ENCODE results near the gene ACADVL.

Gene ACADVL

DNA sequence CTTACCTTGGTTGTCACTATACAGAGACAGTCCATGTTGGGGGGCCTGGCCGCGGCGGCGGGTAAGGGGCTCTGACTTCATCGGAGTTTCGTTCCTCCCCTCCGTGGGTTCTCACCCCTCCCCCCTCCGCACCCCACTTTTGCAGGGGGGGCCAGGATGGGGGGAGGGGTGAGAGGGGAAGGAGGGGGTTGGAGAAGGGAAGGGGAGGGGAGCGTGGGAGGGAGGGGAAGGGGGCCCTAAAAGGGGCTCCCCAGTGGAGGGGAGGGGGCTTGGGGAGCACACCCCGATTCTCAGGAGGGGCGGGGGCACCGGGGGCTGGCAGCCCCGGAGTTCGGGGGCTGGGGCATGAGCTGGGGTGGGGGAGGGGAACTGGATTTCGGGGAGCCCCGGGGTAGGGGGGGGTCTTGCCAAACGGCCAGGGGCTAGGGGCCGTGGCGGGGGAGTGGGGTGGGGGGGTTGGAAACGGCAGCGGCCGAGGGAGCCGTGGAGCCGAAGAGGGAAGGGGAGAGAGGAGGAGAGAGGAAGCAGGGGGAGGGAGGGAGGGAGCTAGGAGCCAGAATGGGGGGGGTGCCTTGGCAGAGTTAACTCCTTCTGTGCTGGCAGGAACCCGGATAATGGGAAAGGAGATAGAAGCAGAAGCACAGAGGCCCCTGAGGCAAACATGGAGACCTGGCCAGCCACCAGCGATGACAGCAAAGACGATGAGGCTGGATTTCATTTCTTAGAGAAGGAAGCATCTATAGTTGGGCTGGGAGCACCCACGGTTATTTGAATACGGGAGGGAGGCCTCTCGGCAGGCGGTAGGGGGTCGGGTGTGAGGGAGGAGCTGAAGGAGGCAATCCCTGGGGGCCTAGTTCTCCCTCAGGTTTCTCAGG lies 2.4 kb upstream of the ACADVL start:
- peak; percentile 87 for DNase-seq

DNA sequence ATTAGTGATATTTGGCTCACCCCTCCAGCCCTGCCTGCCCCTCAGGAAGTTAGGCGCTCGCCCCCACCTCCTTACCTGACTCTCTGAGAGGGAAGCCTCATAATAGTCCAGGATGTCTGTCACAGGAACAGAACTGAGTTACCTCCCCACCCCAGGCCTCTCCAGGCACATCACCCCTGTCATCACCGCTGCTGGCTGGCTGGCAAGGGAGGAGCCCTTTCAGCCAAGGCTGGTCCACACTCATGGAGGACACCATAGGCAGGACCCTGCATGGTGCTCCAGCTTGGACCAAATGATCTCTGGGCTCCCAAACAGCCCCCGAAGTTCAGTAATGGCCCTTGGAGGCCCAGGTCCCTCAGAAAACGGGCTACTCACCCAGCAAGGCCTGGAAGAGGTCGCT lies 1.6 kb upstream of the ACADVL start:
- no peak for DNase-seq

DNA sequence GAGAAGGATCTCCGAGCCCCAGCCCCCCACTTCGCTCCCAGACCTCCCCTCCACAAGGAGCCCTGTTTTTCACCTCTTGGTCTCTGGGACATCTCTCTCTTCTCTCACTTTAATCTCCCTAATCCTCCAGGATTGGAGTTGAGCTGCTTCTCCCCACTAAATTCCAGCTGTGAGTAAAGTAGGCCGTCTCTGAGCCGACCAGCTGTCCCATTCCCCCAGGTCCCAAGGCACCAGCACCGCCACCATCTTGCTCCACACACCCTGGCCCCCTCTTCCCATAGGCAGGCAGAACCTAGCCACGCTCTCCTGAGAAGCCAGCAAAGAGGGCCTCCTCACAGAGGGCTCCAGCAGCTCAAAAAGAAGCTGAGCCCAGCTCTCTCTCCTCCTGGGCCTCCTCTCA lies 980 bp upstream of the ACADVL start:
- no peak for DNase-seq

DNA sequence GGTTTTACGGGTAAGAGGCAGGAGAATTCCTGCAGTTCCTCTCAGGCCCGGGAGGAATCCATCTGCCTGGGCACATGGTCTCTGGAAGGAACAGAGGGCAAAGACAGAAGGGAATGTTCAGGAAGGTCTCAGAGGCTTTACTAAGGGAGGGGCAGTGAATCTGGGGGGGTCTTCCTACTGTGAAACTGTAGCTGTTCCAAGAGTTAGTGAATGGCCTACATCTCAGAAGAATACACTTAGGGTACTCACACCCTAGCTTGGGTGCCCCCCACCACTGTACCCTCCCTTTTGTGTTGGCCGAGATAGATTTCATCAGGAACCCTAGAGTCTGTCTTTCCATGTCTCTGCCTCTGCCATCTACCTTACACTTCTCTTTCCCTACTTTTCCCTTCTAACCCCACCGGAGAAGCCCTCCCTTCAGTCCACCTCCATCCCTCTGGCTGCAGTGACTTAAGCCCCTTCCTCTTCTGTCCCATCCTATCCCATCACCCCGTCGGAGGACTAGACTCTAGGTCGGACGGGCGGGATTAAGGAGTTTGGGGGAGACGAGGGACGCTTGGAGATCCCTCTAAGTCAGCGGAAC lies 418 bp upstream of the ACADVL start:
- DNase-seq = no peak

DNA sequence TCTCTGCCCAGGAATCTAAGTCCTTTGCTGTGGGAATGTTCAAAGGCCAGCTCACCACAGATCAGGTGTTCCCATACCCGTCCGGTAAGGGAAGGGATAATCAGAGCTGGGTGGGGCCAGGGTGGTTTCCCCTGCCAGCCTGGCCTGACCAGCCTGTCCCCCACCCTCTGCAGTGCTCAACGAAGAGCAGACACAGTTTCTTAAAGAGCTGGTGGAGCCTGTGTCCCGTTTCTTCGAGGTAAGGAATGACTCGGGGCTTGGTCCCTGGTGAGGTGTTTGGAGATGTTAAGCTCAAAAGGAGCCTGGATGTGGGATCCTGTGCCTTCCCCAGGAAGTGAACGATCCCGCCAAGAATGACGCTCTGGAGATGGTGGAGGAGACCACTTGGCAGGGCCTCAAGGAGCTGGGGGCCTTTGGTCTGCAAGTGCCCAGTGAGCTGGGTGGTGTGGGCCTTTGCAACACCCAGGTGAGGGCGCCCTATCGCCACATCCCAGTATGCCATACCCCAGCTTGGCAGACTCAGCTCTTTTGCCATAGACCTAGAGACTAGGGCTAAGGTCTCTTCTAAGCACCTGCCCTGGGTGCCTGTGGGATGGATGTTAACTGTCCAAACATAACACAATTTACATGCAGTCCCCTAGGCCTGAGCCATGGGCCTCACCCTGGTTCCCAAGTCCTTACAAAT lies 997 bp downstream of the ACADVL start:
- DNase-seq = no peak

DNA sequence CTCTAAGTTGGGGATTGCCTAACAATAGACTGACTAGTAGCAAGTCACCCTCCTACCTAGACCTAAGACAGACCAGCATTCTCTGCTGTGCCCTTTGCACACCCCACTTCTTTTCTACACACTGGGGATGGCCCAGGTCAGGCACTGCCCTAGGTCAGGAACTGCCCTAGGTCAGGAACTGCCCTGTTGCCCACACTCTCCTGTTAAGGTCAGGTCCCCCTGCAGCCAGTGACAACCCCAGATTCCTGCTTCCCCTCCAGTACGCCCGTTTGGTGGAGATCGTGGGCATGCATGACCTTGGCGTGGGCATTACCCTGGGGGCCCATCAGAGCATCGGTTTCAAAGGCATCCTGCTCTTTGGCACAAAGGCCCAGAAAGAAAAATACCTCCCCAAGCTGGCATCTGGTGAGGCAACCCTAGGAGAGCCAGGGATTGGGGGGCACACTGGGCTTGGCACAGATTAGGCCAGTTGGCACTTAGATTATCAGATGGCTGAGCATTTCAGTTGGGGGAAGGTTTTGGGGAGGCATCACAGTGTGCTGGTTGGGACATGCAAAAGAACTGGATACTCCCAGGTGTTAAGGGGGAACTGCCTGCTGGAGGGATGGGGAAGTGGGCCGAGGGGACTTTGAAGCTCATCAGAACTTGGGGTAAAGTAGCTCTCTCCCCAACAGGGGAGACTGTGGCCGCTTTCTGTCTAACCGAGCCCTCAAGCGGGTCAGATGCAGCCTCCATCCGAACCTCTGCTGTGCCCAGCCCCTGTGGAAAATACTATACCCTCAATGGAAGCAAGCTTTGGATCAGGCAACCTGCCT lies 1.7 kb downstream of the ACADVL start:
- DNase-seq = no peak

DNA sequence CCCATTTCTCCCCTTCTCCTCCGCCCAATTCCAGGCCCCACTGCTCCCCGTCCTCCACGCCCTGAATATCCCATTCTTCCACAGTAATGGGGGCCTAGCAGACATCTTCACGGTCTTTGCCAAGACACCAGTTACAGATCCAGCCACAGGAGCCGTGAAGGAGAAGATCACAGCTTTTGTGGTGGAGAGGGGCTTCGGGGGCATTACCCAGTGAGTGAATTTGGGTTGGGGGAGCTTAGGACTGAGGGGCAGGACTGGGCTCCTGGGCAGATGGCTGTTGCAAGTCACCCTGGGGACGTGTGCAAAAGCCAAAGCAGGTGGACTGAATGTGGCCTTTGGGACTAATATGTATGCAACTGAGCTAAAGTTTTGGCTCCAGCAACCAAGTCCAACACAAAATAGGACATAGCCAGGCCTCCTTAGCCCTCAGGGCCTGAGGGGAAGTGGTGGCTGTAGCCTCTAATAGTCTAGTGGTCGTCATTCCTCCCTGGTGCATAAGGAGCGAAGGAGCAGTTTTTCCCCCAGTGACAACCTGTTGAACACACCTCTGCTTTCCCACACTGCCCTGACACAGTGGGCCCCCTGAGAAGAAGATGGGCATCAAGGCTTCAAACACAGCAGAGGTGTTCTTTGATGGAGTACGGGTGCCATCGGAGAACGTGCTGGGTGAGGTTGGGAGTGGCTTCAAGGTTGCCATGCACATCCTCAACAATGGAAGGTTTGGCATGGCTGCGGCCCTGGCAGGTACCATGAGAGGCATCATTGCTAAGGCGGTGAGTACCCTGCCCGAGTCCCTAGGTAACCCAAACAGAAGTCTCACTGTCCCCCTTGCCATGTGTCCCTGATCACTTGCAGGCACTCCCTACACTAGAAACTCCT lies 2.6 kb downstream of the ACADVL start:
- no peak for DNase-seq

DNA sequence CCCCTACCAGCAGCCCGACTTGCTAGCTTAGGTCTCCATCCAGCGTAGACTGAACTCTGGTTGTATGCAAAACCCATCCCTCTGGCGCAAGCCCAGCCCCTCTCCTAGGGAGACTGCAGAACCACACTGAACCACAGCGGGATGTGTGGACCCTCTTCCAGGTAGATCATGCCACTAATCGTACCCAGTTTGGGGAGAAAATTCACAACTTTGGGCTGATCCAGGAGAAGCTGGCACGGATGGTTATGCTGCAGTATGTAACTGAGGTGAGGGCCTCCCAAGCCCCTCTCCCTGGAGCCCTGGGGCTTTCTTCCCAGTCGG lies 3.2 kb downstream of the ACADVL start:
- peak; percentile 36 for DNase-seq

DNA sequence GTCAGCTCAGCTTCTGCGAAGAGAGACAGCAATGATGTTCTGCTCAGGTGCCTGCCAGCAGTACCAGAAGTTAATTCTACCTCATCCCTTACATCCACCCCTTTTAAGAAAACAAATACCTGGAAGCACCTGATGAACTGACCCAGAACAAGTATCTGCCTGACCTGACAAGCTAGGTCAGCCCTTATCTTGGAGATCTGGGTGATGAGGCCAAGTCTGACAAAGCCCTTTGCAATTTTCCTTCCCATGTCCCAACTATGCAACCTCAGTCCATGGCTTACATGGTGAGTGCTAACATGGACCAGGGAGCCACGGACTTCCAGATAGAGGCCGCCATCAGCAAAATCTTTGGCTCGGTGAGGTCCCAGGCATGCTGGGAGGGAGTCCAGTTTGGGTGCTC lies 3.6 kb downstream of the ACADVL start:
- DNase-seq = no peak

DNA sequence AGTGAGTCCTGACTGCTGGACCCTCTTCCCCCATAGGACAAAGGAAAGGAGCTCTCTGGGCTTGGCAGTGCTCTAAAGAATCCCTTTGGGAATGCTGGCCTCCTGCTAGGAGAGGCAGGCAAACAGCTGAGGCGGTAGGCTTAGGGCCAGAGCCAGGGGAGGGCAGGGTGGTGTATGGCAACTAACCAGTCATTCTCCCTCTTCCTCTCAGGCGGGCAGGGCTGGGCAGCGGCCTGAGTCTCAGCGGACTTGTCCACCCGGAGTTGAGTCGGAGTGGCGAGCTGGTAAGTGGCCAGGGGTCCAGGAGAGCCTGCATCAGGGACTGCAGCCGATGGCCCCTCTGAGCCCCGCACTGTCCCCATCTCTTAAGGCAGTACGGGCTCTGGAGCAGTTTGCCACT lies 4.4 kb downstream of the ACADVL start:
- no peak for DNase-seq

DNA sequence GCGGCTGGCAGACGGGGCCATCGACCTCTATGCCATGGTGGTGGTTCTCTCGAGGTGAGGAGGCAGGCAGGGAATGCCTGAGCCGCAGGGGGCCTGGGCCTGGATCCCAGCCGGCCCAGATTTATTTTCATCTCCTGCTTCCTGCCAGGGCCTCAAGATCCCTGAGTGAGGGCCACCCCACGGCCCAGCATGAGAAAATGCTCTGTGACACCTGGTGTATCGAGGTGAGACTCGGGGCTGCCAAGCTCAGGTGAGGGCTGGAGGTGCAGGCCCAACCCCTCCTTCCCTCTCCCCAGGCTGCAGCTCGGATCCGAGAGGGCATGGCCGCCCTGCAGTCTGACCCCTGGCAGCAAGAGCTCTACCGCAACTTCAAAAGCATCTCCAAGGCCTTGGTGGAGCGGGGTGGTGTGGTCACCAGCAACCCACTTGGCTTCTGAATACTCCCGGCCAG lies 4.9 kb downstream of the ACADVL start:
- DNase-seq = no peak

DNA sequence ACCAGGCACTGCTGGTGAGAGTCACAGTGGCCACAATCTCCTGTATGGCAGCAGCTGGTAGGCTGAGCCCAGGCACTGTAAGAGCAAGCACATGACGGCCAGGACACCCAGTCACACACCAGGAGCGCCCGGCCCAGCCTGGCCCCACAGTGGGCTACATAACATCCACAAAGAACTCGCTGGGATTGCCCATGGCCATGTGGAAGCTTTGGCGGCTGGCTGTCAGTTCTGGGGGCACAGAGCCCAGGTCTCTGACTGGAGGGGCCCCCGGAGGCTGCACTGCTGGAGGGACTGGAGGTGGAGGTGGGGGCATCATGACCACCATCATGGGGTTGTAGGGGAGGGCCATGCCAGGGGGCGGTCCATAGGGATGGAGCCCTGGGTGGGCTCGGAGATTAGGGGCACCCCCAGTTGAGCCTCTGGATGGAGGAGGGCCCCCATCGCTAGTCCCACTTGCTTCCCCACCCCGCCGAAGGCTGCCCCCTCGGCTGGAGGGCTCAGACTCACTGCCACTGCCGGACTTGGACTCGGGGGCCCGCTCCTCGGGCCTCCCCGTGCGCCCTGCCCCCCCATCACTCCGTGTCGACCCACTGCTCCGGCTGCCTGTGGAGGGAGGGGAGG lies 6.1 kb downstream of the ACADVL start:
- DNase-seq = no peak

DNA sequence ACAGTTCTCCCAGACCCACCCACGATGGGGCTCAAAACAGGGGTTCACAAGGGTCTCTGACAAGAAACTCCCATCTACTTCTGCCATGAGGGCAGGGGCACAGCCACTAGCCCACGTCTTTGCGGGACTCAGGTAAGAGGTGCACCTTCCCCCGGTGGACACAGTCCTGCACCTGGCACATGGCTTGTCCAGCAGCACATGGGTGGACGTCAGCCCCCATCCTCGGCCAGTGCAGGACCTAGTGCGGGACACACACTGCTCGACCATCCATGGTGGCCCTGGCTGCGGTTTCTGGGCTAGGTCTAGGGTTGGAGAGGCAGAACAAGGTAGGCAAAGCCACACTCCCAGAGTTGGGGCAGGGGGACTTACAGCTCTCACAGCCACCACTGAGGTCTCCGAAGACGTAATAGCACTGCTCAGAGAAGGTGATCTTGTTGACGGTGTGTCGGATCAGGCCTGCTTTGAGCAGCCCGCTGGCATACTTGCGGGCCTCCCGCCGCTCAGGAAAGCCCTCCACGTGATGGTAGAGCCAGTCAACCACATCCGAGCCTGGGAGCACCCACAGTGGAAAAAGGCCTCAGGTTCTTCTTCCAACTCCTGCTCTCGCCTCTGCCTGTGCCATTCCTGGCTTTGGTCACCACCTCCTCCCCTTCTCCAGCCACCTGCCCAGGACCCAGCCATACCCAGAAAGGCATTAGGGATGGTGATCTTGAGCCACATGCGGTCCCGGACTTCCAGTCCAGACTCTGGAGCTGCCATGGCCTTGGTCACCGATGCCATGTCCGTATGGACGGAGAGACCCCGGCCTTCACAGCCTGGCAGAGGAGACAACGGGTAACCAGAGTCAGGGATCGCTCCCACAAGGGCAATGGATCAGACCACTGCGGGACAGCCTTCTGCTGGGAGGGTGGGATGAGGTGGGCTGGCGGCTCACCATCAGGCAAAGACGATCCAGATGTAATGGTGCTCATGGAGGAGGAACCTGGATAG lies 7.3 kb downstream of the ACADVL start:
- no peak for DNase-seq

DNA sequence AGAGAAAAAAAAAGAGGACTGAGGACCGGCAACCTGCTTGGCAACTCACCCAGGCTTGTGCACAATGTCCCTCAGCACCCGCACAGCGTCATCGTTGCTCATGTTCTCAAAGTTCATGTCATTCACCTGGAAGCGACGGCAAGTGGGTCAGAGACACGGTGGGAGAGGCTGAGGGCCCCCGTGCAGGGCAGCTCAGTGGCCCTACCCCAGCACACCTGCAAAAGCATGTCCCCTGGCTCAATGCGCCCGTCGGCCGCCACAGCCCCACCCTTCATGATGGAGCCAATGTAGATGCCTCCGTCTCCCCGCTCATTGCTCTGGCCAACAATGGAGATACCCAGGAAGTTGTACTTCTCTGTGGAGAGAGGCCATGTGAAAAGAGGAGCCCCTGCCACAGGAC lies 9.2 kb downstream of the ACADVL start:
- DNase-seq = no peak

DNA sequence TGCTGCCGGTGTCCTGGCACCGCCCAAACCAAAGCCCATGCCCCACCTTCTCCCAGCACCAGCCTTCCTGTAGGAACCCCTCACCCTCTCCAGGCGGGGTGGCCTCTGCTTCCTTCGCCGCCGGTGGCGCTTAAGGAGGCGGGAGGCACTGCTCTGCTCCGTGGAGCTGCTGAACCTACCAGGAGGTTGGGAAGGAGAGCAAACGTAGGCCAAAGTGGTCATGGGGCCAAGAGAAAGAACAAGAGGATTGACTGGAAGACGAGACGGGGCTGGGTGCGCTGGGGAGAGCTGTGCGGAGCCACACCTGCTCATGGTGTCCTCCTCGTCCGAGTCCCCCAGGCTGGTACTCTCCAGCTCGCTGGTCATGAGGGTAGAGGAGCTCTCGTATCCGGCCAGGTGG lies 9.8 kb downstream of the ACADVL start:
- DNase-seq = peak; percentile 30

DNA sequence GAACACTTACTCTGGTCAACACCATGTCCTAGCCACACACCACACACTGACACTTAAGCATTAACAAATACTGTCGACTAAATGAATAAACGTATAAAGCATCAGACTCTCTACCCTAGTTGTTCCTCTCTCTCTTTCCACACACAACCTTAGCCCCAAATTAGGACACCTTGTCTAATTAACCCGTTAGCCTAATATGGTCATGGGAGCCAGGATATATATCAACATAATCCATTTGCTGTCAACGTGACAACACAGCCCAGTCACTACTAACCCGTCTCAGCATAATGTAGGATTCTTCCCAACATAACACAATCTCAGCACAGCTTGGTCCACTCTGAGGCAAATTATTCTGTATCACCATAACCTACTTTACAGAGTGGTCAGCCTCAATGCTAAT lies 12.4 kb downstream of the ACADVL start:
- no peak for DNase-seq

DNA sequence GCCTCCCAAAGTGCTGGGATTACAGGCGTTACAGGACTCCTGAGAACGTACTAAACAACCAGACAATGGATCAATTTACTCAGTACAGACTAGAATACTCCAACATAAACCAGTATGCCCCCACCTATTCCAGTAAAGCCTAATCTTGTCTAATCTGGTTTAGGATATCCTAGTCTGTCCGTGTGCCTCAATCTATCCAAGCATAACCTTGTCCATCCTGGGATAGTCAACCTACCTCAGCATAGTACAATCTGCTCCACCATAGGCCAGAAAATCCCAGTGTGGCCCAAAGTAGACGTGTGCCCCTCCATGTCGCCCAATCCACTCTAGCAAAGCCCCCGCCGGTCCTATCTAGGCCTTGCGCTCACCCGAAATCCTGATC lies 14.0 kb downstream of the ACADVL start:
- no peak for DNase-seq

DNA sequence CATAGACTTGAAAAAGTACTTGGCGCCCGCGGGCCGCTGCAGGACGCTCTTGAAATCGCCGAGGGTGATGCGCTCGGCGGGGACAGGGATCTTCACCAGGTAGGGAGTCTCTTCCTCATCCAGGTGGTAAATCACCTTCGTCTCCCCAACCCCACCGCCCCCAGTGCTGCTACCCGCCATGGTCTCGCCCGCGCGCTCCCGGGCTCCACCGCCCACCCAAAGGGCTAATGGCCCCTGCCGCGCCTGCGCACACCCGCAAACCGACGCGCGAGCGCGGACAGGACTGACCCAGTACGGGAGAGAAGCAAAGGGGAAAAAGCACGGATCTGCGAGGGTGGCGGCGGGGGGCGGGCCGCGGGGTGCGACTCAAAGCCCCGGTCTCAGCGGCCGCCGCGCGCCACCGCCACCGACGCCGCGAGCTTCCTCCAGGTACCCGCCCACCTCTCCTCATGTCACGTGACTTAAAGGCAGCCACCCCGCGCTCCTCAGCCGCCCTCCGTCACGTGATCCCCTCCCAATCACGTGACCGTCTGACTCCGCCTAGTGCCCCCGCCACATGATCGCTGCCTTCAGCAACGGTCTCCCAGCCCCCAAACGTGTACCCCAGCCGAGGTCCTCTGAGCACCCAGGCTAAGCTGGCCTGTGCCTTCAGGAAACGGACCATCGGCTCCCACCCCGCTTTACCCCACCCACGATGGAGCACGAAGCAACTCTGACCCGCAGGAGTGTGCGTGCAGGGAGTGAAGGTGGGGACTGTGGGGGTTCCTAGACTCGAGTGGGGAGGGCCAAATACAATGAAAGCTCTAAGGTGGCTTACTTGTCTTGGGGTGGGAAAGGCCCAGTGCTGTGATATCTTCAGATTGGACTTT lies 14.6 kb downstream of the ACADVL start, which contains the start of gene DVL2:
Gene DVL2, minus strand, starts transcription at position 435 of the 869 bp plus-strand sequence. Its CDS starts 255 bp downstream, at position 180.
- peak; percentile 97 for DNase-seq

Measured in left hindlimb (tissue), 1 donor.